GM19023 (cell line): ENCODE data around the gene INPP5F.

Source experiments
- ATAC-seq: cut with Tn5 transposase; IDR thresholded peaks from one replicate; pipeline ENCODE4 v1.9.1; 2021; ENCODE audit warnings: mild to moderate bottlenecking, moderate library complexity; ENCODE audit not compliant: unreplicated experiment

The INPP5F gene

DNA sequence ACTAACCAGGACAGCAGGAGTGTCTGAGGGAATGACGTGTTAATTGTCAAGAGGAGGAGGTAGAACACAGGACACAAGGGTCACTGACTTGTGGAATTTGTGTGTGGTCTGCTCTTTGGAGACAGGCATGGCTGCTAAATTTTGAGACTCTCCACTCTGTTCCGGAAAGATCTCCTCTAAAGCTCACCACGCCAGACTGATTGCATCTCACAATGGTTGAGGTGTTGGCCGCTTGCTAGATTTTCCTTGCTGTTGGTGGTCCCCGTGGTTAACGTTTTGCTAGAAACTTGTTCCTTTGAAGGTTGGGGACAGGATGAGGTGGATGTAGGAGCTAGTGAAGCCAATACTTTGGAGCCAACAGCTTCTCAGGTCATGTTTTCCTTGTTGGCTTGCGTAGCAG is 89.8 kb downstream of the INPP5F start:
- ATAC-seq: no peak

GRCh38 chr10:119817991-119818888 is 92.4 kb downstream of the INPP5F start:
- ATAC-seq: no peak

- no peak for ATAC-seq
Observed at GRCh38 chr10:119818889-119819270, 93.0 kb downstream of the INPP5F start.

DNA sequence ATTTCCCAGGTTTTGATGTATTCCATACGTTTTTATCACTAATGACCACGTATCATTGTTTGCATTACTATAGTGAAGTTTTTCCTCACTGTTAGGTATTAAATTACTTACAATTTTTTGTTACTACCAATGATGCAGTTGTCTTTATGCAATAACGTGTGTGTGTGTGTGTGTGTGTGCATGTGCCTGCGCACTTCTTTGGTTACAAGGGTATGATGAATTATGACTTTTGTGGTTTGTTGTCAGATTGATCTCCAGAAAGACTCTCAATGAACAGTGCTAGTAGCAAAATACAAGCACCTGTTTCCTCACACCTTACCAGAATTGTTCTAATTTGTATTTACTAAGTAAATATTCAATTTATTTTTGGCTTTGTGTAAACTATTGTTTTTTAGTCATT is 95.3 kb downstream of the INPP5F start:
- no peak for ATAC-seq

DNA sequence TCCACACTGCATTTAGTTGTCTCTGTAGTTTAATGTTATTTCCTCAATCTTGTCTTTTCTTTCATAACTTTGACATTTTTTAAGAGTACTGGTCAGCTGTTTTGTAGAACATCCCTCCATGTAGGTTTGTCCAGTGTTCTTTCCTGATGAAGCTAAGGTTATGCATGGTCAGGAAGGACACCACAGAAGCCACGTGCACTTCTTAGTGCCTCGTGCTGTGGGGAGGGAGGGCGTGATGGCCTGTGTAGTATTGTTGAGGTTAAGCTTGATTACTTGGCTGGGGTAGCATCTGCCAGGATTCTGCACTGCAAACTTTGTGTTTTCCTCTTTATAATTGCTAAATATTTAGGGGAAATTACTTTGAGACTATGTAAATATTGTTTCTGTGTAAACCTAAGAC is 98.4 kb downstream of the INPP5F start:
- ATAC-seq: no peak

GRCh38 chr10:119826771-119827170 is 100.9 kb downstream of the INPP5F start:
- no peak for ATAC-seq

- ATAC-seq: no peak
Observed at GRCh38 chr10:119827430-119827829, 101.6 kb downstream of the INPP5F start.

GRCh38 chr10:119829429-119829828 is 103.6 kb downstream of the INPP5F start:
- ATAC-seq: no peak

GRCh38 chr10:119830851-119831250 is 105.0 kb downstream of the INPP5F start:
- no peak for ATAC-seq

DNA sequence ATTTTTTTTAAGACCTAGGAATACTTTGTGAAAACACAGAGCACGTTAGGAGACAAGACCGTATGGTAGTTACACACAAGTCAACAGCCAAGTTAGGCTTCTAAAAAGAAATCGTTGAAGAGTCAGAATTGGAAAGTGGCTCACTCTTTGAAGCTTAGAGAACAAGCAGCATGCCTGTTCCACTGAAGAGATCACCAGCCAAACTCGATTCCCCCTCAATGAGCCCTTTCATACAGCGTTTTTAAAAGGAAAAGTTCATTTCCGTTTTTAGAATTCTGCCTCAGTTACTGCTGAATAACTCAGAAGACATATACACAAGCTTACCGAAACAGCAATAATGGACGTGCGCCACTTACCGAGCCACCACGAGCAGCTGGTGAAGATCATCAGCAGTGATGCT is 105.8 kb downstream of the INPP5F start:
- ATAC-seq: no peak

- no peak for ATAC-seq
Observed at GRCh38 chr10:119832951-119833350, 107.1 kb downstream of the INPP5F start.

DNA sequence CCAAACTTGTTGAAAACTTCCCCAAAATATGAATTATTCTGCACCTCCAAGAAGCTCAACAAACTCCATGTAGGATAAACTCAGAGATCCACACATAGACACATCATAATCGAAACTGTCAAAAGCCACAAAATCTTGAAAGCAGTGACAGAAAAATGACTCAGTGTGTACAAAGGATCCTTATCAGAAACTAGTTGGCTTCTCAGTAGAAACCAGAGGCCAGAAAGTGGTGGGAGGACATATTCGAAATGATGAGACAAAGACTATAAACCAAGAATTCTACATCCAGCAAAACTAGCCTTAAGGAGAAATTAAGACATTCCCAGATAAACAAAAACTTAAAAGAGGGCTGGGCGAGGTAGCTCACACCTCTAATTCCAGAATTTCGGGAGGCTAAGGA is 108.3 kb downstream of the INPP5F start:
- ATAC-seq: no peak

- no peak for ATAC-seq
Observed at GRCh38 chr10:119845656-119846055, 119.8 kb downstream of the INPP5F start.

- ATAC-seq: no peak
Observed at GRCh38 chr10:119849031-119849789, 123.4 kb downstream of the INPP5F start.

GRCh38 chr10:119849944-119850343 is 124.1 kb downstream of the INPP5F start:
- ATAC-seq: no peak

GRCh38 chr10:119852277-119852676 is 126.4 kb downstream of the INPP5F start:
- no peak for ATAC-seq

- no peak for ATAC-seq
Observed at GRCh38 chr10:119852822-119853221, 127.0 kb downstream of the INPP5F start.

DNA sequence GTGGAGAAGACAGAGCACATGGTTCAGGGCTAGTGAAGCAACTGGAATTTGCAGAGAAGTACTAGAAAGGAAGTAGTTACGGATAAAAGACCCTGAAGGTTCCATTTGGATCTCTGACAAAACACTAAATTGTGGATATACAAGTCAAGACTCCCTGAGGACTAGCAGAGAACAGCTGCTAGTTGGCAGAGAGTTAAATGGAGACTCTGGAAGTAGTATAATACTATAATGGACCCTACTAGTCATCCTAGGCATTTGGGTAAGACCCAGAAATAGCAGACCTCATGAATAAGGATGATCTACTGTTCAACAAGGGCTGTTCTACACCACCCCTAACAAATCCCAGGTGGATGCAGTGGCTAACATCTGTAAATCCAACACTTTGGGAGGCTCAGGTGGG is 127.7 kb downstream of the INPP5F start:
- ATAC-seq: no peak

DNA sequence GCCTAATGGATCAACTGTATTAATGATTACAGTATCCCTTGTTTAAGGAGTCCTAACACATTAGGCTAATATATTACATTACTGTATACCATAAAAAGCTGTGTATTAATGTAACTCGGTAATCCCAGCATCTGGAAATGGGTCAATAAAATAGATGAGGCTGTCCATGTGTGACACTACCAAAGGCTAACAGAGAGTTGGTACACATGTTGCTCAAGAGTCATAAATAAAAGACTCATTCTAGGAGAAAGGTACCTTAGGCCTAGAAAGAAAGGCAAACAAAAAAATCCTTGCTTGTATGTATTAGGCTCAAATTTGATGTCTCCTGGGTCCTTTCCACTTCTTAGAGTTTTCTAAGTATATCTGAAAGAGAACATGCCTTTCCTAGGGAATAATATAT is 132.2 kb downstream of the INPP5F start:
- no peak for ATAC-seq

DNA sequence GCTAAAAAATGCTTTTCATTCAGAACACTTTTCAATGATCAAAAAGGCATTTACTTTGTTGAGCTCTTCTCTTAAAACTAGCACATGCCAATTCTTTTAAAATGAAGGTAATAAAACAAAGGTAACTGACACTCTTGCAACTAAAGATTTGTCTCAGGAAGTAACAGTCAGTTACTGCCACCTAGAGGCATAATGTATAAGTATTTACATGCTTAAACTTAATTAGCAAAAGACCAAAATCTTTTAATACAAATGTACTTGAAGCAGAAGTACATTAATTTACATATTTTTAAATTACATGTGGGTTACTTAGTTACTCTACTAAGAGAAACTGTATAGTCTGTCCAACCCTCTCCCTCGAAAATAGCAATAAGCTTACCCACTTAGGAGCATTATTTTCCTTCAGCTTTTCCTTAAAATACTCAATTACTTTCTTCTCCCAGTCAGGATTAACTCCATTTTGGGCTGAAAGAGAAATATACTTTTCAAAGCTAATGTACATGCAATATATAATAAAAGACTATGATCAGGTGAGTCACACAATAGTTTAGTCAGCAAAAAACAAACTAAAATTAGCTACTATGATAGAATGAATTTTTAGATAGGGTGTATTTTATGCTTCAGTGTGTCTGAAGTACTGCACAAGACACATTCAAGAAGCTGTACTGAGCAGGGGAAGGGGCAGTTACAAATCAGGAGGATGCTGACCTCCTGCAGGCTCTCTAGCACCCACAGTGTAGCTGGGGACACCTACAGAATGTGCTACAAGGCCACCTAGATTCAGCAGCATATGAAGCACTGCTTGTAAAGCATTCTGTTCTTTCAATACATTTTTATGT is 133.8 kb downstream of the INPP5F start:
- ATAC-seq: no peak

GRCh38 chr10:119860866-119861607 is 135.2 kb downstream of the INPP5F start:
- ATAC-seq: no peak
